ENCODE results near the gene MAPRE2. TPM values are rescaled to one million over a fixed set of nuclear protein-coding genes. Genes with fewer than 3 reads are reported as not detected.

Gene MAPRE2
- total and polyA plus RNA-seq, 8 donors: 37.4 to 56.3 (median 50.0) TPM

DNA sequence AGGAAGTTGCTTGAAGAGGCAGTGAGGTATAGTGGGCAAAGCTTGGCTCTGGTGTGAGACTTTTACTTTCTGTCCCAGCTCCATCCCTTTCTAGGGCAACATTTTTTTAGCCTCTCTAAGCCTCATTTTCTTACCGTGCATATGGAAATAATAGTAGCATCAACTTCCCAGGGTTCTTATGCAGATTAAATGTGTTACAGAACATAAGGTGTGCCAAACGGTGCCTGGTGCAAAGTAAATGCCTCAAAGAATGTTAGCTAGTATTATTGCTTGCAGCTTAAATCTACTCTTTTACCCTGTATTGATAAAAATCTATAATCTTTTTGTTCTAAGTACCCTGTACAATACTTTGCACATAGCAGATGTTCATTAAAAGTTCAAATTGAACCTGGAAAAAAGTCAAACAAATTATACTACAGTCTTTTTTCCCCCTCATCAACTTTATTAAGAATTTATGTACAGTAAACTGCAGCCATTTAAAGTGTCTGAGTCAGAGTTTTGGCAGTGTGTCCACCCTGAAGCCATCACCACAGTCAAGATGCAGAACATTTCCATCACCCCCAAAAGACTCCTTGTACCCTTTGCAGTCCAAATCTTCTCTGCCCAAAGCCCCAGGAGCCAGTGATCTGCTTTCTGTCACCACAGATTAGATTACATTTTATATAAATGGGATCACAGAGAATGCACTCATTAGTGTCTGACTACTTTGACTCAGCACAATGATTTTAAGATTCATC lies 10.6 kb downstream of the MAPRE2 start:
- no peaks in the 10 kb centered on the region for H3K9me3 ChIP-seq
- H3K4me3 ChIP-seq: no peak overlapping the region
- peak overlapping the region in 1 of 2 donors; percentile 71 for H3K27ac ChIP-seq
- ATAC-seq (no peak), DNase-seq (no peak)
- H3K27me3 ChIP-seq: no peaks in the 10 kb centered on the region
- peaks cover 8 to 36% of the 10 kb centered on the region in 2 donors for H3K4me1 ChIP-seq
- no peaks in the 10 kb centered on the region for H3K36me3 ChIP-seq
- intact Hi-C loops (cut with DNase I): no loop called here
- TF ChIP-seq, protein P1, sequence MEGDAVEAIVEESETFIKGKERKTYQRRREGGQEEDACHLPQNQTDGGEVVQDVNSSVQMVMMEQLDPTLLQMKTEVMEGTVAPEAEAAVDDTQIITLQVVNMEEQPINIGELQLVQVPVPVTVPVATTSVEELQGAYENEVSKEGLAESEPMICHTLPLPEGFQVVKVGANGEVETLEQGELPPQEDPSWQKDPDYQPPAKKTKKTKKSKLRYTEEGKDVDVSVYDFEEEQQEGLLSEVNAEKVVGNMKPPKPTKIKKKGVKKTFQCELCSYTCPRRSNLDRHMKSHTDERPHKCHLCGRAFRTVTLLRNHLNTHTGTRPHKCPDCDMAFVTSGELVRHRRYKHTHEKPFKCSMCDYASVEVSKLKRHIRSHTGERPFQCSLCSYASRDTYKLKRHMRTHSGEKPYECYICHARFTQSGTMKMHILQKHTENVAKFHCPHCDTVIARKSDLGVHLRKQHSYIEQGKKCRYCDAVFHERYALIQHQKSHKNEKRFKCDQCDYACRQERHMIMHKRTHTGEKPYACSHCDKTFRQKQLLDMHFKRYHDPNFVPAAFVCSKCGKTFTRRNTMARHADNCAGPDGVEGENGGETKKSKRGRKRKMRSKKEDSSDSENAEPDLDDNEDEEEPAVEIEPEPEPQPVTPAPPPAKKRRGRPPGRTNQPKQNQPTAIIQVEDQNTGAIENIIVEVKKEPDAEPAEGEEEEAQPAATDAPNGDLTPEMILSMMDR (IDR thresholded peaks at IDR 0.05): no peak

DNA sequence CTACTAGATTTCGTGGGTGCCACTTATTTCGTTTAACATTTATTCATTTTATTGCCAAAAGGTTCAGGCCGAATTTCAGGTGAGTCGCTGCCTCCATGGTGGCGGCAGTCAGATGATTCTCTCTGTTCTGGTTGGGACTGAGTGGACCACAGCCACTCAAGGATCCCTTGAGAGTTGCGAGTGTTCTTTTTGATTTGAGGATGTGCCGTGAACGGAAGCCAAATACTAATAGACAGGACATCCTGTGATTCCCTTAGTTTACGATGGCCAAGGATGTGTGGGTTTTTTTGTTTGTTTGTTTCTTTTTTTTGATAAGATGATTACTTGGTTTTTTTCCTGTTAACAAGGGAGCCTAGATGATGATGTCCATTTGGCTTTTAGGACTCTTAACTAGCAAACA lies 13.2 kb downstream of the MAPRE2 start:
- ATAC-seq: no peak
- intact Hi-C loops (cut with DNase I): no loop called here
- Histone ChIP-seq H3K4me1 (peaks cover 2 to 28% of the 10 kb centered on the region in 2 donors), H3K27me3 (no peaks in the 10 kb centered on the region), H3K9me3 (no peaks in the 10 kb centered on the region), H3K27ac (no peak overlapping the region), H3K4me3 (no peak overlapping the region), H3K36me3 (no peaks in the 10 kb centered on the region)
- TF ChIP-seq, protein P1 (IDR thresholded peaks at IDR 0.05): no peak
- no peak for DNase-seq

DNA sequence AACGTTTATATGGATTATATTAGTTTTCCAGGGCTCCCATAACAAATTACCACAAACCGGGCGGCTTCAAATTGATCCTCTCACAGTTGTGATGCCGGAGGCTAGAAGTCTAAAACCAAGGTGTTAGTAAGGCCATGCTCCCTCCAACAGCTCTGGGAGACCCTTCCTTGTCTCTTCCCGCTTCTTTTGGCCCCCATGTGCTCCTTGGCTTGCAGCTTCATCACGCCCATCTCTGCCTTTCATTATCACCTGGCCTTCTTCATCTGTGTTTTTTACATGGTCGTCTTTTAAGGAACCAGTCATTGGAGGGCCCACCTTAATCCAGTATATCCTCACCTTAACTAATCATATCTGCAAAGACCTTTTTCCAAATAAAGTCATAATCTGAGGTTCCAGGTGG lies 13.9 kb downstream of the MAPRE2 start:
- peaks cover 0 to 26% of the 10 kb centered on the region in 2 donors for H3K4me1 ChIP-seq
- TF ChIP-seq, protein P1 (IDR thresholded peaks at IDR 0.05): no peak
- H3K9me3 ChIP-seq: no peaks in the 10 kb centered on the region
- no peak for ATAC-seq
- no peak overlapping the region for H3K27ac ChIP-seq
- intact Hi-C loops (cut with DNase I): no loop called here
- H3K36me3 ChIP-seq: no peaks in the 10 kb centered on the region
- no peak overlapping the region for H3K4me3 ChIP-seq
- no peak for DNase-seq
- no peaks in the 10 kb centered on the region for H3K27me3 ChIP-seq

DNA sequence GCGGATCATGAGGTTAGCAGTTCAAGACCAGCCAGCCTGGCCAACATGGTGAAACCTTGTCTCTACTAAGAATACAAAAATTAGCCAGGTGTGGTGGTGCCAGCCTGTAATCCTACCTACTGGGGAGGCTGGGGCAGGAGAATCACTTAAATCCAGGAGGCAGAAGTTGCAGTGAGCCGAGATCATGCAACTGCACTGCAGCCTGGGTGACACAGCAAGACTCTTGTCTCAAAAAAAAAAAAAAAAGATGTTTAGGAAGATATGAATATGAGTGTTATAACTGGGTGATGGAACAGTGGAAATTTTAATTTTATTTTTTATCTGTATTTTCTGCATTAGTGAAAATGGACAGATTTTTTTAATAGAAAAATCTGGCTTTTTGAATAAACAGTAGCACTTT lies 14.5 kb downstream of the MAPRE2 start:
- no peaks in the 10 kb centered on the region for H3K9me3 ChIP-seq
- no peak for ATAC-seq

DNA sequence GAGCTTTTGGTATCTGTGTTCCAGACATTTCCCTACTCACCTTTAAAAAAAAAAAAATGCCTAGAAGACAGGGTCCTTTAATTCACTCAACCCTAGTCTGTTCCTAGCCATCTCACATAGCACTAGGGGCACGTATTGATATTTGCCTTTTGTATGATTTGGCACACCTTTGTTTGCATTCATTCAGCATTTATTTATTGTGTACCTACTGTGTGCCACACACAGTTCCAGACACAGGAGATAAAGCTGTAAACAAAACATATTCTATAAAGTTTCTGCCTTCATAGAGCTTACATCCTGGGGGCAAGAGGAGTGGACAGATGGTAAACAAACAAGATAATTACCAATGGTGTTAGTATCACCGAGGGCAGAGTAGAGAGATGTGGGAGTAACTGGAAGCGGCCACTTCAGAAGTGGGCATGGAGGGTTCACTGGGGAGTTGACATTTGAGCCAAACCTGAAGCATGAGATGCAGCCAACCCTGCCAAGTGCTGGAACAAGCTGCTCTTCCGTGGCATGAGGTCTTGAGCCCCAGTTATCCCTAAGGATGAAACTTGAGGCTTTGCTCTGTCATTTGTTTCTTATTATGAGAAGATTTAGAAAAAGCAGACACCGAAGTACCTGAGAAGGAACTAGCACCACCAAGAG lies 18.2 kb downstream of the MAPRE2 start:
- peaks cover 0 to 18% of the 10 kb centered on the region in 2 donors for H3K4me1 ChIP-seq
- H3K9me3 ChIP-seq: no peaks in the 10 kb centered on the region
- H3K27ac ChIP-seq: no peak overlapping the region
- intact Hi-C loops (cut with DNase I): no loop called here
- no peak overlapping the region for H3K4me3 ChIP-seq
- H3K36me3 ChIP-seq: no peaks in the 10 kb centered on the region
- DNase-seq: no peak
- TF ChIP-seq, protein P1 (IDR thresholded peaks at IDR 0.05): no peak
- no peak for ATAC-seq
- no peaks in the 10 kb centered on the region for H3K27me3 ChIP-seq

More for the DNA sequence above, 14.5 kb downstream of the MAPRE2 start:
- intact Hi-C loops (cut with DNase I): no loop called here
- peak in 1 of 4 donors; percentile 29 for DNase-seq
- TF ChIP-seq, protein P1 (IDR thresholded peaks at IDR 0.05): no peak
- Histone ChIP-seq H3K27me3 (no peaks in the 10 kb centered on the region), H3K27ac (no peak overlapping the region), H3K4me1 (peaks cover 0 to 26% of the 10 kb centered on the region in 2 donors), H3K36me3 (no peaks in the 10 kb centered on the region), H3K4me3 (no peak overlapping the region)
